ENCODE measurements around the gene FOXO6. TPM values are rescaled to one million over a fixed set of nuclear protein-coding genes. Genes with fewer than 3 reads are reported as not detected.

FOXO6 gene
- total and polyA plus RNA-seq, 9 of the 15 experiments (the other 6 are each of a cell fraction or from before 2014, with no cell fraction given): 0.04 to 0.31 (median 0.12) TPM; not detected in 5

DNA sequence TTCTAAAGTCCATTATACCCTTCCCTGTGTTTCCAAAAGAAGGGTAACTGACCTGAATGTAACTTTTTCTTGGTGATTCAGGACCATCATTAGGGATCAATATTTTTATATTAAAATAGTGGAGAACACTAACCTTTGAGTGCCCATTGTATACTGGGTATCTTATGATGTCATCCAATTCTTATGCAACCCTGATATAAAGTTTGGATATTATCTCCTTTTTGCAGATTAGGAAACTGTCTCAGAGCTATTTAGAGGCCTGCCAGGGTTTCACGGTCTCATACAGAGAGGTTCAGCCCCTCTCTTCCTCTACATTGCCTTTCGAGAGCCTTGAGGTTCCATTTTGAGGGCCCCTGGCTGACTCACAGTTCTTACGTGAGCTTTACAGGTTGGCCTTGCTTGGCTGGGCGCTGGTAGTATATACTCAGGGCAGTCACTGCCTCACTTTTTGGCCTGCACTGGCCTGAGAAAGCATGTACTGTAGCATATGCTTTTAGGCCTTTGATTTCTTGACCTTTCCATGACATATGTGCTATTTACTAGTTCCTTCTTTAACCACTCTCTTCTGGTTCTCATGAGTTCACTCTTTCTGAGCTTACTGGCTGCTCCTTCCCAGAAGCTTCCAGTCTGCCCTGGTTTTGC, 15.7 kb upstream of the FOXO6 start:
- Histone ChIP-seq H3K27me3 (ENCODE audit: control insufficient read depth in 2 of 2, insufficient read depth in 2 of 2, low read length in 2 of 2) (peaks cover 0 to 11% of the 10 kb centered on the region in 2 experiments; a peak in 2 of 5 replicates), H3K9ac (ENCODE audit: insufficient read depth in 1 of 2, low read depth in 2 of 2, low read length in 2 of 2) (no peak overlapping the region), H3K9me1 (ENCODE audit: control insufficient read depth, insufficient read depth, low read length) (no peaks in the 10 kb centered on the region), H3K9me3 (replicated peaks; ENCODE audit: control insufficient read depth, insufficient read depth, low read depth, low read length) (no peaks in the 10 kb centered on the region), H3K4me2 (ENCODE audit: insufficient read depth, low read length) (no peak overlapping the region), H3K4me3 (no peak overlapping the region), H4K20me1 (replicated peaks; ENCODE audit: control insufficient read depth, insufficient read depth, low read length) (no peaks in the 10 kb centered on the region), H2AFZ (ENCODE audit: low read depth, low read length) (no peak overlapping the region), H3K79me2 (ENCODE audit: control insufficient read depth, insufficient read depth, low read length) (no peaks in the 10 kb centered on the region), H3K4me1 (replicated peaks in 1 of 2; ENCODE audit: control insufficient read depth in 2 of 2, insufficient read depth in 2 of 2, low read length in 2 of 2) (peaks cover 0 to 4% of the 10 kb centered on the region in 2 experiments; a peak in 3 of 5 replicates), H3K27ac (ENCODE audit: extremely low read depth, low read depth, low read length) (no peak overlapping the region), H3K36me3 (ENCODE audit: control insufficient read depth, insufficient read depth, low read length) (no peaks in the 10 kb centered on the region)
- FAIRE-seq (no peak), DNase-seq (ENCODE audit: extremely low read depth in 1 of 4, low spot score in 3 of 4) (no peak), ATAC-seq (no peak)
- no TSS peak for BruUV-seq (replicated peaks)
- intact Hi-C loops (cut with micrococcal nuclease) (no loop called here), in situ Hi-C loops (cut with MboI) (no loop called here)
- TF ChIP-seq NFATC3 (IDR thresholded peaks at IDR 0.05): no peak
- 0 out of 2 replicates have a peak, but pooled peaks have one; percentile 12 for TF ChIP-seq ATF3 (IDR thresholded peaks at IDR 0.05)
- no peak for TF ChIP-seq ATF3 (CRISPR knock-in tag; conservative IDR thresholded peaks at IDR 0.05)
- no peak for TF ChIP-seq ILK (tag; IDR thresholded peaks at IDR 0.05; ENCODE audit: borderline replicate concordance, low read depth)
- TF ChIP-seq OTX1 (CRISPR knock-in tag; IDR thresholded peaks at IDR 0.05): no peak
- TF ChIP-seq KAT2B (IDR thresholded peaks at IDR 0.05; ENCODE audit: low read depth, low read length): no peak
- TF ChIP-seq ZNF695 (CRISPR knock-in tag; IDR thresholded peaks at IDR 0.05): no peak
- TF ChIP-seq HMGN3 (IDR thresholded peaks at IDR 0.05; ENCODE audit: borderline replicate concordance, extremely low read depth, insufficient read length, low read depth, low read length): no peak
- no peak for TF ChIP-seq ZNF668 (CRISPR knock-in tag; IDR thresholded peaks at IDR 0.05)
- 30% methylated on average over 4 of the region's 4 CpGs for WGBS (ENCODE audit: insufficient coverage, low coverage, missing lambda C conversion rate)
- ChIA-PET POLR2A (interaction anchor here (0.8 kb wide), 1 partner anchor 11 kb away, joined by 3 read pairs; no protein-coding TSS in a partner anchor), CTCF (ENCODE audit: low intra/inter-chr PET ratio) (no interaction called here)

Measured in K562 (cell line).